MCF 10A (cell line): ENCODE measurements around the gene RASGRP4. TPM values are rescaled to one million over a fixed set of nuclear protein-coding genes. Genes with fewer than 3 reads are reported as not detected.

Source experiments
- BruUV-seq: library from RNA; stranded (reverse); fragments of 400-500 nt; replicated peaks from 2 replicates; lab custom pipeline; 2021; lab: Mats Ljungman, UMichigan
- CTCF ChIA-PET: fragments of 300-600 bp; sonication (Branson Sonifier 250); formaldehyde crosslinking; extraction: SDS; loops from one replicate; lab custom pipeline; 2021; ENCODE audit warnings: antibody characterized with exemption, inconsistent platforms; lab: Yijun Ruan, JAX
- POLR2A ChIA-PET: fragments of 300-600, 350-650 bp; sonication (Branson Sonifier 250); formaldehyde crosslinking; extraction: SDS; loops from one replicate; lab custom pipeline; 2020; ENCODE audit warnings: antibody characterized with exemption, inconsistent platforms; lab: Yijun Ruan, JAX
- DNase-seq: peaks from one replicate; pipeline ENCODE4 v3.0.0-alpha.2; 2018; ENCODE audit not compliant: unreplicated experiment
- H3K27ac Mint-ChIP-seq: one replicate; pipeline ENCODE4 v1.8.0; 2022; ENCODE audit warnings: mild to moderate bottlenecking, low read depth, mixed read lengths; ENCODE audit not compliant: unreplicated experiment
- H3K27me3 Mint-ChIP-seq: one replicate; pipeline ENCODE4 v1.8.0; 2022; ENCODE audit warnings: mixed read lengths; ENCODE audit not compliant: insufficient read depth, unreplicated experiment
- H3K36me3 Mint-ChIP-seq: one replicate; pipeline ENCODE4 v1.8.0; 2022; ENCODE audit warnings: mild to moderate bottlenecking, moderate library complexity, mixed read lengths; ENCODE audit not compliant: insufficient read depth, unreplicated experiment
- H3K4me1 Mint-ChIP-seq: one replicate; pipeline ENCODE4 v1.8.0; 2022; ENCODE audit warnings: mixed read lengths; ENCODE audit not compliant: insufficient read depth, unreplicated experiment
- H3K4me3 Mint-ChIP-seq: one replicate; pipeline ENCODE4 v1.8.0; 2022; ENCODE audit warnings: mild to moderate bottlenecking, moderate library complexity, mixed read lengths; ENCODE audit not compliant: unreplicated experiment
- H3K9me3 Mint-ChIP-seq: one replicate; pipeline ENCODE4 v1.8.0; 2022; ENCODE audit warnings: mixed read lengths; ENCODE audit not compliant: unreplicated experiment
- CTCF ChIP-seq: fragments of 200-600 bp; IDR thresholded peaks from one replicate; pipeline ENCODE4 v1.8.0; 2022; ENCODE audit warnings: antibody characterized with exemption, mild to moderate bottlenecking; ENCODE audit not compliant: unreplicated experiment
- intact Hi-C: fragments of 100-400 bp; cut with micrococcal nuclease; formaldehyde crosslinking; loops from 2 replicates; pipeline ENCODE4 v1.14.1; 2022
- total RNA-seq: library from RNA; stranded (reverse); gene quantifications from 2 replicates; pipeline ENCODE4 v1.2.3, GENCODE V29; 2022

RASGRP4 gene
- total RNA-seq, 1 experiment from 2014 or later = not detected

- ChIA-PET CTCF (interaction anchor here (0.7 kb wide), 1 partner anchor 386 kb away, joined by 3 read pairs; no protein-coding TSS in a partner anchor), POLR2A (no interaction called here)
- H3K27me3 Mint-ChIP-seq = peaks cover 16% of the 10 kb centered on the region
- BruUV-seq = no TSS peak
- TF ChIP-seq CTCF = no peak
- H3K27ac Mint-ChIP-seq = no peak overlapping the region
- H3K4me1 Mint-ChIP-seq = no peaks in the 10 kb centered on the region
- no peaks in the 10 kb centered on the region for H3K36me3 Mint-ChIP-seq
- intact Hi-C loops = no loop called here
- no peak overlapping the region for H3K4me3 Mint-ChIP-seq
- no peak for DNase-seq
- no peaks in the 10 kb centered on the region for H3K9me3 Mint-ChIP-seq
These were observed 31.2 kb upstream of the RASGRP4 start for GRCh38 chr19:38457202-38457601.

GRCh38 chr19:38455031-38455430 lies 29.0 kb upstream of the RASGRP4 start:
- no peak for TF ChIP-seq CTCF
- H3K27ac Mint-ChIP-seq = no peak overlapping the region
- DNase-seq = peak; percentile 42
- no peaks in the 10 kb centered on the region for H3K36me3 Mint-ChIP-seq
- H3K4me1 Mint-ChIP-seq = no peaks in the 10 kb centered on the region
- BruUV-seq = no TSS peak
- H3K4me3 Mint-ChIP-seq = no peak overlapping the region
- peaks cover 20% of the 10 kb centered on the region for H3K27me3 Mint-ChIP-seq
- ChIA-PET POLR2A (no interaction called here), CTCF (no interaction called here)
- intact Hi-C loops = no loop called here
- H3K9me3 Mint-ChIP-seq = no peaks in the 10 kb centered on the region

DNA sequence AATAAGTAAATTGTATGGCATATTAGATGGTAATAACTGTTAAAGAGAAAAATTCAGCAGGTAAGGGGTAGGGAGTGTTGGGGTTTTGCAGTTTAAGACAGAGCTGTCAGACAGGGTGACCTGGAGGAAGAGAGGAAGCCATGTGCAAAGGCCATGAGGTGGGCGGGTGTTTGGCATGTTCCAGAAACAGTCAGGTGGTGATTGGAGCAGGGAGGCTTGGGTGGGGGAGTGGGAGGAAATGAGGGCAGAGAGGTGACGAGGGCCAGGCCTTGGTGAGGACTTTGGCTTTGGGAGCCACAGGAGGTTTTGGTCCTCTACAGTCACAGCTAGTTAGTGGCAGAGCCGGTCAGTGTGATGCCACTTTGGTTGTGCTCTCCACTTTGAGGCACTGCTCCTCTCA lies 27.6 kb upstream of the RASGRP4 start:
- no peak for TF ChIP-seq CTCF
- H3K9me3 Mint-ChIP-seq = peaks cover 6% of the 10 kb centered on the region
- BruUV-seq = no TSS peak
- H3K27me3 Mint-ChIP-seq = peaks cover 35% of the 10 kb centered on the region
- H3K36me3 Mint-ChIP-seq = no peaks in the 10 kb centered on the region
- intact Hi-C loops = no loop called here
- no peak overlapping the region for H3K4me3 Mint-ChIP-seq
- no peaks in the 10 kb centered on the region for H3K4me1 Mint-ChIP-seq
- no peak overlapping the region for H3K27ac Mint-ChIP-seq
- CTCF ChIA-PET = interaction anchor here (0.6 to 0.7 kb wide), 2 partner anchors 333 to 657 kb away, joined by 3 to 4 read pairs; no protein-coding TSS in a partner anchor
- POLR2A ChIA-PET = interaction anchor here (0.5 to 1.1 kb wide), 2 partner anchors 17 to 31 kb away, joined by 3 read pairs; no protein-coding TSS in a partner anchor
- DNase-seq = no peak

DNA sequence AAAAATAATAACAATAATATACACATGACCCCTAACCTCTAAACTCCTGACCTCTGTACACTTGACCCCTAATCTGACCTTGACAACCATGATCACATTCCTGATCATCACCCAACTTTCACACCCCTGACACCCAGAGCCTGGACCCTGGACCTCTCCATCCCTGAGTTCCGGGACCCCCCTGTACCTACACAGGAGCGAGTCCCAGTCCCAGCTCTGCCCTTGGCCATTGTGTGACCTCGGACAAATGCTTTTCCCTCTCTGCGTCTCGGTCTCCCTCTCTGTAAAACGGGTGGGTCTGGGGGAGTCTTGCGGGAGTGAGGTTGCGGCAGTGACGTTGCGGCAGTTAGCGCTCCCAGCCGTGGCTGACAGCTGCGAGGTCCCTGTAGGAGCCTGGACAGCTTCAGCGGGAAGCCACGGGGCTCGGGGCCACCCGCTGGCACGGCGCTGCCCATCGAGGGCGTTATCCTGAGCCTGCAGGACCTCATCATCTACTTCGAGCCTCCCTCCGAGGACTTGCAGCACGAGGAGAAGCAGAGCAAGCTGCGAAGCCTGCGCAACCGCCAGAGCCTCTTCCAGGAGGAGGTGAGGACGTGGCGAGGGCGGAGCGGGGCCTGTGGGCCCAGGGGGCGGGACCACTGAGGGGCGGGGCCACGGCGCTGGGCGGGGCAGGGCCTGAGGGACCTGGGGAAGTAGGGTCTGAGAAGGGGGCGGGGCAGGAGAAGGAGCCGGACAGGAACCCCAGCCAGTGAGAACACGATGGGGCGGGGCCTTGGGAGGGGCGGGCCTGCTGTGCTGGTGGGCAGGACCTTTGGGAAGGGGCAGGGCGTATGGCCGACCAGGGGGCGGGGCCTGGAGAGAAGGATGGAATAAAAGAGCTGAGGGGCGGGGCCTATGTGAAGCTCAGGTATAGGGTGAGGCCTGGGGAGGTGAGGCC lies 26.7 kb upstream of the RASGRP4 start:
- POLR2A ChIA-PET = no interaction called here
- intact Hi-C loops = no loop called here
- Mint-ChIP-seq H3K27me3 (peaks cover 32% of the 10 kb centered on the region), H3K27ac (no peak overlapping the region), H3K36me3 (no peaks in the 10 kb centered on the region), H3K4me1 (no peaks in the 10 kb centered on the region), H3K4me3 (no peak overlapping the region), H3K9me3 (peaks cover 6% of the 10 kb centered on the region)
- DNase-seq = peak; percentile 14
- CTCF ChIA-PET = no interaction called here
- no TSS peak for BruUV-seq
- TF ChIP-seq CTCF = no peak
